Loucy (cell line): ENCODE measurements around the gene CPSF7.

Experiments
- H2AFZ ChIP-seq: fragments of 200-600 bp; sonication (generic); 2 replicates; pipeline ENCODE4 v1.6.0; 2016; ENCODE audit warnings: antibody characterized with exemption, mild to moderate bottlenecking, low read length, moderate library complexity
- H3F3A ChIP-seq: fragments of 200-600 bp; 2 replicates; pipeline ENCODE4 v1.6.0; 2016; ENCODE audit warnings: antibody characterized with exemption, low read depth, mild to moderate bottlenecking
- H3K27me3 ChIP-seq: fragments of 200-600 bp; sonication (generic); 2 replicates; pipeline ENCODE4 v1.6.1; 2014; ENCODE audit warnings: low read length, mild to moderate bottlenecking; ENCODE audit not compliant: insufficient read depth, poor library complexity, severe bottlenecking
- H3K36me3 ChIP-seq: fragments of 200-600 bp; sonication (generic); 2 replicates; pipeline ENCODE4 v1.6.1; 2016; ENCODE audit warnings: low read length; ENCODE audit not compliant: insufficient read depth
- H3K4me1 ChIP-seq: fragments of 200-600 bp; sonication (generic); 2 replicates; pipeline ENCODE4 v1.5.1; 2014; ENCODE audit warnings: low read length, mild to moderate bottlenecking; ENCODE audit not compliant: insufficient read depth, poor library complexity, severe bottlenecking
- H3K4me2 ChIP-seq: fragments of 200-600 bp; sonication (generic); 2 replicates; pipeline ENCODE4 v1.6.0; 2014; ENCODE audit warnings: antibody characterized with exemption, low read length, low read depth, mild to moderate bottlenecking; ENCODE audit not compliant: poor library complexity, severe bottlenecking
- H3K4me3 ChIP-seq: fragments of 200-600 bp; sonication (generic); 2 replicates; pipeline ENCODE4 v1.5.1; 2014; ENCODE audit warnings: low read length, mild to moderate bottlenecking, mixed read lengths; ENCODE audit not compliant: poor library complexity, severe bottlenecking
- H3K79me2 ChIP-seq: fragments of 200-600 bp; sonication (generic); 2 replicates; pipeline ENCODE4 v1.6.1; 2014; ENCODE audit warnings: low read length; ENCODE audit not compliant: insufficient read depth
- H3K9ac ChIP-seq: fragments of 200-600 bp; sonication (generic); 2 replicates; pipeline ENCODE4 v1.6.0; 2014; ENCODE audit warnings: mild to moderate bottlenecking, low read depth, low read length, moderate library complexity; ENCODE audit not compliant: poor library complexity, severe bottlenecking
- H3K9me2 ChIP-seq: fragments of 200-600 bp; sonication (generic); replicated peaks from 2 replicates; pipeline ENCODE4 v1.6.1; 2016; ENCODE audit warnings: low read depth, low read length, mixed read lengths
- H3K9me3 ChIP-seq: fragments of 200-600 bp; sonication (generic); 2 replicates; pipeline ENCODE4 v1.6.1; 2014; ENCODE audit warnings: mild to moderate bottlenecking, antibody characterized with exemption, low read length, low read depth; ENCODE audit not compliant: insufficient read depth
- H4K20me1 ChIP-seq: fragments of 200-600 bp; sonication (generic); 2 replicates; pipeline ENCODE4 v1.6.0; 2014; ENCODE audit warnings: antibody characterized with exemption, low read length, mild to moderate bottlenecking; ENCODE audit not compliant: insufficient read depth, poor library complexity, severe bottlenecking
- EZH2phosphoT487 ChIP-seq: fragments of 200-600 bp; IDR thresholded peaks from 2 replicates; pipeline ENCODE4 v1.6.1; 2018; ENCODE audit warnings: antibody characterized with exemption, mild to moderate bottlenecking, moderate library complexity, borderline replicate concordance
- TF ChIP-seq, protein P1 (sequence below): fragments of 200-600 bp; sonication (generic); conservative IDR thresholded peaks from 2 replicates; pipeline ENCODE4 v1.5.1; 2014; ENCODE audit warnings: mild to moderate bottlenecking, antibody characterized with exemption, low read length

CPSF7 gene

DNA sequence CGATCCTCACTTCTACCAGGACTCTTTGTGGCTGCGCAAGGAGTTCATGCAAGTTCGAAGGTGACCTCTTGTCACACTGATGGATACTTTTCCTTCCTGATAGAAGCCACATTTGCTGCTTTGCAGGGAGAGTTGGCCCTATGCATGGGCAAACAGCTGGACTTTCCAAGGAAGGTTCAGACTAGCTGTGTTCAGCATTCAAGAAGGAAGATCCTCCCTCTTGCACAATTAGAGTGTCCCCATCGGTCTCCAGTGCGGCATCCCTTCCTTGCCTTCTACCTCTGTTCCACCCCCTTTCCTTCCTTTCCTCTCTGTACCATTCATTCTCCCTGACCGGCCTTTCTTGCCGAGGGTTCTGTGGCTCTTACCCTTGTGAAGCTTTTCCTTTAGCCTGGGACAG lies 61.1 kb downstream of the CPSF7 start:
- TF ChIP-seq, protein P1, sequence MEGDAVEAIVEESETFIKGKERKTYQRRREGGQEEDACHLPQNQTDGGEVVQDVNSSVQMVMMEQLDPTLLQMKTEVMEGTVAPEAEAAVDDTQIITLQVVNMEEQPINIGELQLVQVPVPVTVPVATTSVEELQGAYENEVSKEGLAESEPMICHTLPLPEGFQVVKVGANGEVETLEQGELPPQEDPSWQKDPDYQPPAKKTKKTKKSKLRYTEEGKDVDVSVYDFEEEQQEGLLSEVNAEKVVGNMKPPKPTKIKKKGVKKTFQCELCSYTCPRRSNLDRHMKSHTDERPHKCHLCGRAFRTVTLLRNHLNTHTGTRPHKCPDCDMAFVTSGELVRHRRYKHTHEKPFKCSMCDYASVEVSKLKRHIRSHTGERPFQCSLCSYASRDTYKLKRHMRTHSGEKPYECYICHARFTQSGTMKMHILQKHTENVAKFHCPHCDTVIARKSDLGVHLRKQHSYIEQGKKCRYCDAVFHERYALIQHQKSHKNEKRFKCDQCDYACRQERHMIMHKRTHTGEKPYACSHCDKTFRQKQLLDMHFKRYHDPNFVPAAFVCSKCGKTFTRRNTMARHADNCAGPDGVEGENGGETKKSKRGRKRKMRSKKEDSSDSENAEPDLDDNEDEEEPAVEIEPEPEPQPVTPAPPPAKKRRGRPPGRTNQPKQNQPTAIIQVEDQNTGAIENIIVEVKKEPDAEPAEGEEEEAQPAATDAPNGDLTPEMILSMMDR, result no peak
- no peak for TF ChIP-seq EZH2phosphoT487
- peaks cover 55% of the 10 kb centered on the region for H3K36me3 ChIP-seq

DNA sequence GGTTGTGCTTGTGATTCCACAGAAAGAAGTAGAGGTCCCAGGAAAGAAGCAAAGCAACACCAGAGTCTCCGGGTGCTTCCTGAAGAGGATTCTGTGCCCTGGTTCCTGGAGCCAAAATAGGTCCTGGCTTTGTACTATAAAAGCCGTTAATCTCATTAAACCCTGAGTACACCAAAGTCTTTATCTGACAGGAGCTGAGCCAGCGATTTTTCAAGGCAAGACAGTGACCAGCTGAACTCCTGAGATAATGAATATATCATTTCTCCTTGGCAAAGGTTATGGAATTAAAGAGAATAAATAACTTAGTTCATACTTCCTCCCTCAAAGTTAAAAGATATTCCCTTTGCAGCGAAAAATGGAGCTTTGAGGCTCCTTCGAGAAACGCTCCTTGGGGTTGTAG lies 62.4 kb downstream of the CPSF7 start:
- no peak for TF ChIP-seq EZH2phosphoT487
- peaks cover 28% of the 10 kb centered on the region for H3K79me2 ChIP-seq
- peaks cover 55% of the 10 kb centered on the region for H3K36me3 ChIP-seq
- no peaks in the 10 kb centered on the region for H3K9me2 ChIP-seq
- no peaks in the 10 kb centered on the region for H3K9me3 ChIP-seq
- H3F3A ChIP-seq, result no peaks in the 10 kb centered on the region
- no peak overlapping the region for H3K4me2 ChIP-seq
- peaks cover 6% of the 10 kb centered on the region for H4K20me1 ChIP-seq
- H3K4me3 ChIP-seq, result no peak overlapping the region
- no peaks in the 10 kb centered on the region for H3K27me3 ChIP-seq
- no peak overlapping the region for H2AFZ ChIP-seq
- H3K4me1 ChIP-seq, result peaks cover 6% of the 10 kb centered on the region
- no peak overlapping the region for H3K9ac ChIP-seq

More for the DNA sequence above, 61.1 kb downstream of the CPSF7 start:
- Histone ChIP-seq H3K79me2 (peaks cover 15% of the 10 kb centered on the region), H2AFZ (no peak overlapping the region), H4K20me1 (no peaks in the 10 kb centered on the region), H3K27me3 (no peaks in the 10 kb centered on the region), H3K4me3 (no peak overlapping the region), H3K4me1 (no peaks in the 10 kb centered on the region), H3K9me2 (no peaks in the 10 kb centered on the region), H3K9ac (no peak overlapping the region), H3K9me3 (no peaks in the 10 kb centered on the region), H3F3A (no peaks in the 10 kb centered on the region), H3K4me2 (no peak overlapping the region)

DNA sequence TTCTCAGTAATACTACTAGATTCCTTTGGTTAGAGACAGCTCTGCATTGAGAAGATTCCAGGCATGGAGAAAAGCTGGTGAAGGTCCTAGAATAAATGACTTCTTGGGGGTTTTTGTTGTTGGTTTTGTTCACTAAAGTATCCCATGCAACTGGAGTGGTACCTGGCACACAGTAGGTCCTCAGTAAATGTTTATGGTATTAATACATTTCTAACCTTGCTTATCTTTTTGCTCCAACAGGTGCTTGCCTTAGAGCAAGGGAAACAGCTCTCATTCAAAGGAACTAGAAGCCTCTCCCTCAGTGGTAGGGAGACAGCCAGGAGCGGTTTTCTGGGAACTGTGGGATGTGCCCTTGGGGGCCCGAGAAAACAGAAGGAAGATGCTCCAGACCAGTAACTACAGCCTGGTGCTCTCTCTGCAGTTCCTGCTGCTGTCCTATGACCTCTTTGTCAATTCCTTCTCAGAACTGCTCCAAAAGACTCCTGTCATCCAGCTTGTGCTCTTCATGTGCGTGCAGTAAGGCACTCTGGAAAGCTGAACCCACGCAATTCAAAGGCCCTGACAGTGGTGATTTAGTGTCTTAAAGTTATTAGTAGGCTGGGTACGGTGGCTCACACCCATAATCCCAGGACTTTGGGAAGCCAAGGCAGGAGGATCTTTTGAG lies 65.6 kb downstream of the CPSF7 start:
- peaks cover 21% of the 10 kb centered on the region for H3K4me1 ChIP-seq
- no peaks in the 10 kb centered on the region for H3K9me2 ChIP-seq
- peak overlapping the region; percentile 100 for H3K4me2 ChIP-seq
- H2AFZ ChIP-seq, result no peak overlapping the region
- peaks cover 47% of the 10 kb centered on the region for H3K79me2 ChIP-seq
- no peak for TF ChIP-seq EZH2phosphoT487
- TF ChIP-seq, protein P1, result no peak
- no peaks in the 10 kb centered on the region for H3K27me3 ChIP-seq
- H3F3A ChIP-seq, result no peaks in the 10 kb centered on the region
- H3K4me3 ChIP-seq, result peak overlapping the region; percentile 93
- peaks cover 45% of the 10 kb centered on the region for H3K36me3 ChIP-seq
- H3K9ac ChIP-seq, result peak overlapping the region; percentile 95
- H3K9me3 ChIP-seq, result no peaks in the 10 kb centered on the region
- H4K20me1 ChIP-seq, result peaks cover 6% of the 10 kb centered on the region

DNA sequence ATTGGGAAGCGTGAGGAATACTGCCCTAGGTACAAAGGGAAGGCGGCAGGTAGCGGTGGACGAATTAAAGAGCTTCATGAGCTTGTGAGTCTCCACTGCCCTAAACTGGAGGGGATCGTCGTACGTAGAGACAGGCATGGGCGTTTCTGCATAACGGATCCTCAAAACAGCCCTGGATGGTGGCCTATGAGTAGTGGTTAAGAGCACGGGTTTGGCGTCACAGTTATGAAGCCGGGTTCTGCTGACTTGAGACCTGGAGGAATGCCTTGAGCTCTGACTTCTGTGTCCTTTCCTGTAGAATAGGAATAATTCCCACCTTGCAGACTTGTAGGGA lies 67.3 kb downstream of the CPSF7 start:
- Histone ChIP-seq H3K4me3 (peak overlapping the region; percentile 93), H3K36me3 (peaks cover 32% of the 10 kb centered on the region), H2AFZ (peak overlapping the region; percentile 75), H3K4me2 (peak overlapping the region; percentile 100), H3K9me3 (no peaks in the 10 kb centered on the region), H3K79me2 (peaks cover 47% of the 10 kb centered on the region), H3F3A (no peaks in the 10 kb centered on the region), H3K27me3 (no peaks in the 10 kb centered on the region), H4K20me1 (peaks cover 6% of the 10 kb centered on the region), H3K9ac (peak overlapping the region; percentile 95), H3K4me1 (peaks cover 21% of the 10 kb centered on the region), H3K9me2 (no peaks in the 10 kb centered on the region)
- no peak for TF ChIP-seq EZH2phosphoT487
- TF ChIP-seq, protein P1, result no peak
